H9 (cell line): ENCODE data around the gene PLS3. TPM values are rescaled to one million over a fixed set of nuclear protein-coding genes. Genes with fewer than 3 reads are reported as not detected.
A peak's percentile ranks its signal among the peaks of the same experiment; 100 is the strongest.

Experiments
- DNase-seq: peaks from one replicate; pipeline ENCODE4 v3.0.0-alpha.2; 2017
- H2AFZ ChIP-seq: one replicate; pipeline ENCODE4 v1.6.1; 2013; ENCODE audit warnings: mild to moderate bottlenecking, low read length, control low read depth, moderate library complexity
- H2AK5ac ChIP-seq: 2 replicates; pipeline ENCODE4 v1.6.1; 2013; ENCODE audit warnings: low read length, control low read depth, mixed read lengths; ENCODE audit not compliant: insufficient read length
- H2BK120ac ChIP-seq: one replicate; pipeline ENCODE4 v1.6.1; 2013; ENCODE audit warnings: low read depth, mild to moderate bottlenecking, low read length, control low read depth, inconsistent platforms; ENCODE audit not compliant: poor library complexity, severe bottlenecking
- H2BK12ac ChIP-seq: 2 replicates; pipeline ENCODE4 v1.6.1; 2013; ENCODE audit warnings: low read length, control low read depth, mixed read lengths, low read depth; ENCODE audit not compliant: insufficient read length
- H2BK15ac ChIP-seq: 2 replicates; pipeline ENCODE4 v1.6.1; 2013; ENCODE audit warnings: low read depth, low read length, control low read depth
- H2BK20ac ChIP-seq: one replicate; pipeline ENCODE4 v1.6.1; 2013; ENCODE audit warnings: low read depth, mild to moderate bottlenecking, low read length, control low read depth, inconsistent platforms; ENCODE audit not compliant: poor library complexity, severe bottlenecking
- H2BK5ac ChIP-seq: 2 replicates; pipeline ENCODE4 v1.6.1; 2013; ENCODE audit warnings: low read length, control low read depth, mixed read lengths; ENCODE audit not compliant: insufficient read length
- H3K14ac ChIP-seq: 2 replicates; pipeline ENCODE4 v1.6.1; 2013; ENCODE audit warnings: low read length, control low read depth; ENCODE audit not compliant: insufficient read depth
- H3K18ac ChIP-seq: 2 replicates; pipeline ENCODE4 v1.6.1; 2013; ENCODE audit warnings: low read depth, mild to moderate bottlenecking, mixed read lengths, low read length, control low read depth; ENCODE audit not compliant: insufficient read length
- H3K23ac ChIP-seq: 2 replicates; pipeline ENCODE4 v1.6.1; 2013; ENCODE audit warnings: low read length, control low read depth, mixed read lengths, low read depth; ENCODE audit not compliant: insufficient read length
- H3K23me2 ChIP-seq: 2 replicates; pipeline ENCODE4 v1.6.1; 2013; ENCODE audit warnings: low read depth, mild to moderate bottlenecking, mixed read lengths, low read length, control low read depth; ENCODE audit not compliant: insufficient read length, poor library complexity, severe bottlenecking
- H3K27ac ChIP-seq: 2 replicates; pipeline ENCODE4 v1.5.1; 2013; ENCODE audit warnings: low read length, control low read depth, mixed read lengths, low read depth; ENCODE audit not compliant: insufficient read length
- H3K27me3 ChIP-seq: 2 replicates; pipeline ENCODE4 v1.6.1; 2013; ENCODE audit warnings: low read length, control low read depth, inconsistent platforms; ENCODE audit not compliant: insufficient read depth
- H3K4ac ChIP-seq: 2 replicates; pipeline ENCODE4 v1.6.1; 2013; ENCODE audit warnings: low read depth, mild to moderate bottlenecking, control low read depth, inconsistent platforms, low read length, moderate library complexity
- H3K4me1 ChIP-seq: 2 replicates; pipeline ENCODE4 v1.6.1; 2013; ENCODE audit warnings: low read length, control low read depth, inconsistent platforms; ENCODE audit not compliant: insufficient read depth
- H3K4me2 ChIP-seq: 2 replicates; pipeline ENCODE4 v1.6.1; 2013; ENCODE audit warnings: low read length, control low read depth, mixed read lengths; ENCODE audit not compliant: insufficient read length, insufficient read depth
- H3K56ac ChIP-seq: 2 replicates; pipeline ENCODE4 v1.6.1; 2013; ENCODE audit warnings: low read depth, mild to moderate bottlenecking, mixed read lengths, low read length, control low read depth; ENCODE audit not compliant: insufficient read length
- H3K79me1 ChIP-seq: 2 replicates; pipeline ENCODE4 v1.6.1; 2013; ENCODE audit warnings: low read depth, mild to moderate bottlenecking, moderate library complexity, low read length, control low read depth, inconsistent platforms; ENCODE audit not compliant: insufficient read depth, poor library complexity, severe bottlenecking
- H3K79me2 ChIP-seq: 2 replicates; pipeline ENCODE4 v1.6.1; 2013; ENCODE audit warnings: low read length, control low read depth, inconsistent platforms; ENCODE audit not compliant: insufficient read depth
- H3K9ac ChIP-seq: 2 replicates; pipeline ENCODE4 v1.6.1; 2013; ENCODE audit warnings: low read length, control low read depth, mixed read lengths; ENCODE audit not compliant: insufficient read length; ENCODE audit errors: extremely low read depth
- H3K9me3 ChIP-seq: one replicate; pipeline ENCODE4 v1.6.1; 2013; ENCODE audit warnings: low read depth, low read length, inconsistent platforms; ENCODE audit not compliant: control insufficient read depth
- H3T11ph ChIP-seq: one replicate; pipeline ENCODE4 v1.6.1; 2013; ENCODE audit warnings: mild to moderate bottlenecking, low read length, control low read depth, inconsistent platforms
- H4K20me1 ChIP-seq: one replicate; pipeline ENCODE4 v1.6.1; 2013; ENCODE audit not compliant: control insufficient read depth, insufficient read length, insufficient read depth
- H4K5ac ChIP-seq: 2 replicates; pipeline ENCODE4 v1.6.1; 2013; ENCODE audit warnings: low read depth, mild to moderate bottlenecking, mixed read lengths, low read length, control low read depth; ENCODE audit not compliant: insufficient read length
- H4K8ac ChIP-seq: replicated peaks from 2 replicates; pipeline ENCODE4 v1.6.1; 2013; ENCODE audit warnings: low read length, control low read depth, mixed read lengths, low read depth; ENCODE audit not compliant: insufficient read length
- H4K91ac ChIP-seq: 2 replicates; pipeline ENCODE4 v1.6.1; 2013; ENCODE audit warnings: low read depth, mild to moderate bottlenecking, moderate library complexity, mixed read lengths, low read length, control low read depth; ENCODE audit not compliant: insufficient read length
- H3K27ac Mint-ChIP-seq, 3 experiments: 2 replicates in 2 of 3; 3 replicates in 1 of 3; pipeline ENCODE4 v1.8.0; 2020 to 2021; ENCODE audit warnings: mixed read lengths in 3 of 3, mild to moderate bottlenecking in 1 of 3, moderate library complexity in 1 of 3
- H3K27me3 Mint-ChIP-seq: 2 replicates; pipeline ENCODE4 v1.8.0; 2021; ENCODE audit warnings: low read depth, mild to moderate bottlenecking, moderate library complexity, mixed read lengths
- H3K36me3 Mint-ChIP-seq, 3 experiments: 2 replicates in 2 of 3; 3 replicates in 1 of 3; pipeline ENCODE4 v1.8.0; 2020 to 2021; ENCODE audit warnings: low read depth in 3 of 3, mixed read lengths in 3 of 3; ENCODE audit not compliant: insufficient read depth in 1 of 3
- H3K4me1 Mint-ChIP-seq, 2 experiments: 2 replicates each; pipeline ENCODE4 v1.8.0; 2020; ENCODE audit warnings: mixed read lengths in 2 of 2
- H3K4me3 Mint-ChIP-seq, 2 experiments: 2 replicates in 1 of 2; 3 replicates in 1 of 2; pipeline ENCODE4 v1.8.0; 2020 to 2021; ENCODE audit warnings: mild to moderate bottlenecking in 2 of 2, mixed read lengths in 2 of 2, moderate library complexity in 1 of 2
- H3K9me3 Mint-ChIP-seq, 2 experiments: 2 replicates in 1 of 2; 3 replicates in 1 of 2; pipeline ENCODE4 v1.8.0; 2020; ENCODE audit warnings: mild to moderate bottlenecking in 2 of 2, mixed read lengths in 2 of 2, moderate library complexity in 1 of 2
- WGBS: extraction: QIAGEN DNeasy Blood & Tissue Kit; methylation state at CpG from one replicate; pipeline ENCODE4 v1.1.7; 2013; ENCODE audit warnings: missing lambda C conversion rate, low lambda C conversion rate, mixed read lengths; ENCODE audit not compliant: insufficient read length; ENCODE audit errors: extremely low coverage; 5-methylcytosine and 5-hydroxymethylcytosine counted together
- total RNA-seq: library from RNA; stranded (reverse); gene quantifications from 2 replicates; pipeline ENCODE4 v1.2.1, GENCODE V29; 2021
- TF ChIP-seq, protein P1 (sequence below): fragments of 200-600 bp; sonication (generic); conservative IDR thresholded peaks from 3 replicates; pipeline ENCODE4 v1.8.0; 2021; ENCODE audit warnings: antibody characterized with exemption, mild to moderate bottlenecking

The PLS3 gene
- total RNA-seq, 1 experiment from 2014 or later: 315 TPM

DNA sequence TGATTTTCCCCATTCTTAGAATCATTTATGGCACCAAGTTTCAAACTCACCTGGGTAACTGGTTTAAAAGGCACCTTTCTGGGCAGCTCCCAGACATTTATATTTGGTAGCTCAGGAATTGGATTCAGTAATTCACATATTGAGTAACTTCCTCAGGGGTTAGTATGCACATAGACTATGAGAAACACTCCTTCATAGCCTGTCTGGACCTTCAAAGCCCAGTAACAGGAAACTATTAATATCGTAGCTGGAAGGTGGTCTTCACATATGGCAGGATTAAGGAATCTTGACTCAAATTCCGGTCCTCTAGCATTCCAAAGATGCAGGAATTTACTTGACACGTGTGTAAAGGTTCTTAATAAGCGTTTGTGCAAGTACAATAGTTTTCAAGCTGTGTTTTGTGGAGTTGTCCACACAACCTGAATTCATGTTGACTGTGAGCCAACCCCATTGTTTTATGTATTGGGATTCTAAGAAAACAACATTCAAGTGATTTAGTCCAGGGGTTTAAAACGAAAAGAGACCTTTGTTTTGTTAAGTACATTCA, 78.4 kb downstream of the PLS3 start:
- no peak for DNase-seq
- H3K23me2 ChIP-seq: no peaks in the 10 kb centered on the region
- no peaks in the 10 kb centered on the region for H3K79me1 ChIP-seq
- H2AK5ac ChIP-seq: no peak overlapping the region
- no peak overlapping the region for H2BK15ac ChIP-seq
- Mint-ChIP-seq H3K36me3 (peaks cover 46 to 77% (median 75%) of the 10 kb centered on the region in 3 experiments), H3K27me3 (no peaks in the 10 kb centered on the region), H3K9me3 (no peaks in the 10 kb centered on the region; a peak in 2 of 5 replicates), H3K27ac (peak overlapping the region in 2 of 3 experiments; percentile 24 to 87; a peak in 4 of 7 replicates), H3K4me1 (peaks cover 32 to 37% of the 10 kb centered on the region in 2 experiments), H3K4me3 (no peak overlapping the region)
- H4K20me1 ChIP-seq: no peaks in the 10 kb centered on the region
- H2BK5ac ChIP-seq: no peak overlapping the region
- no peak overlapping the region for H3T11ph ChIP-seq
- no peak overlapping the region for H3K14ac ChIP-seq
- H2BK120ac ChIP-seq: no peak overlapping the region
- H3K9me3 ChIP-seq: no peaks in the 10 kb centered on the region
- no CpG with 5 or more reads among the region's 5 CpGs for WGBS
- no peak overlapping the region for H2BK12ac ChIP-seq
- TF ChIP-seq, protein P1, sequence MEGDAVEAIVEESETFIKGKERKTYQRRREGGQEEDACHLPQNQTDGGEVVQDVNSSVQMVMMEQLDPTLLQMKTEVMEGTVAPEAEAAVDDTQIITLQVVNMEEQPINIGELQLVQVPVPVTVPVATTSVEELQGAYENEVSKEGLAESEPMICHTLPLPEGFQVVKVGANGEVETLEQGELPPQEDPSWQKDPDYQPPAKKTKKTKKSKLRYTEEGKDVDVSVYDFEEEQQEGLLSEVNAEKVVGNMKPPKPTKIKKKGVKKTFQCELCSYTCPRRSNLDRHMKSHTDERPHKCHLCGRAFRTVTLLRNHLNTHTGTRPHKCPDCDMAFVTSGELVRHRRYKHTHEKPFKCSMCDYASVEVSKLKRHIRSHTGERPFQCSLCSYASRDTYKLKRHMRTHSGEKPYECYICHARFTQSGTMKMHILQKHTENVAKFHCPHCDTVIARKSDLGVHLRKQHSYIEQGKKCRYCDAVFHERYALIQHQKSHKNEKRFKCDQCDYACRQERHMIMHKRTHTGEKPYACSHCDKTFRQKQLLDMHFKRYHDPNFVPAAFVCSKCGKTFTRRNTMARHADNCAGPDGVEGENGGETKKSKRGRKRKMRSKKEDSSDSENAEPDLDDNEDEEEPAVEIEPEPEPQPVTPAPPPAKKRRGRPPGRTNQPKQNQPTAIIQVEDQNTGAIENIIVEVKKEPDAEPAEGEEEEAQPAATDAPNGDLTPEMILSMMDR: no peak
- no peak overlapping the region for H3K23ac ChIP-seq
- H4K8ac ChIP-seq: no peak overlapping the region
- H3K27me3 ChIP-seq: no peaks in the 10 kb centered on the region
- H4K5ac ChIP-seq: no peak overlapping the region
- H3K4me1 ChIP-seq: peaks cover 5% of the 10 kb centered on the region; the same call in 1 of the 2 replicates
- no peak overlapping the region for H3K18ac ChIP-seq
- no peak overlapping the region for H3K4ac ChIP-seq
- H2BK20ac ChIP-seq: no peak overlapping the region
- H3K56ac ChIP-seq: no peak overlapping the region
- H4K91ac ChIP-seq: no peak overlapping the region
- H3K27ac ChIP-seq: no peak overlapping the region
- H3K79me2 ChIP-seq: no peaks in the 10 kb centered on the region
- no peak overlapping the region for H3K9ac ChIP-seq
- H2AFZ ChIP-seq: no peak overlapping the region
- H3K4me2 ChIP-seq: no peak overlapping the region
